HG02884 (cell line): Measurements from ENCODE around the gene PCMT1.
"Not testable (repeated sequence)": the region's sequence is repeated elsewhere in the genome, so short reads cannot be mapped to it uniquely, and the experiment has no call there.

Experiments used
- ATAC-seq: cut with Tn5 transposase; IDR thresholded peaks from one replicate; pipeline ENCODE4 v1.9.1; 2021; ENCODE audit warnings: mild to moderate bottlenecking, moderate library complexity; ENCODE audit not compliant: unreplicated experiment

Gene PCMT1

DNA sequence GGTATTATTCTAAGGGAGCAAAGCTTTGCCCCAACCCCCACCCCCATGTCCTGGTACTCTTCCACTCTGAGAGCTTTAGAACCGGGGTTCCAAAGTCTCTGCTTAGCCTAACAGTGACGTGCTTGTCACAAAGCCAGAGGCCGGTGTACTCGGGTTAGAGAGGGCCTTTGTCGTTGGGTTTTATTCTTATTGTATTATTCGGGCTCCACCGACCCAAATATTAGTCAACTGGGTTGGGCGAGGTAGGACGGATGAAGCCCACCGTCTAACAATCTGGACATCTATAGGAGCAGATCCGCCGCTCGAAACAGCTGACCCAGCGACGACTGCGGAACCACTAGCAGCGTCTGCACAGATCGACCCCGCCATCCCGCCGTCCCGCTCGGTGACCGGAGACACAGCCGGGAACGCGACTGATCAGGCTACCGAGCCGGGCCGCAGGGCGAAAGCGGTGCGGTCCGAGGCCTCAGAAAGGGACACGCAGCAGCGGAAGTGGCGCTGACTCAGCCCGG is 403 bp upstream of the PCMT1 start:
- ATAC-seq = not testable (repeated sequence)

DNA sequence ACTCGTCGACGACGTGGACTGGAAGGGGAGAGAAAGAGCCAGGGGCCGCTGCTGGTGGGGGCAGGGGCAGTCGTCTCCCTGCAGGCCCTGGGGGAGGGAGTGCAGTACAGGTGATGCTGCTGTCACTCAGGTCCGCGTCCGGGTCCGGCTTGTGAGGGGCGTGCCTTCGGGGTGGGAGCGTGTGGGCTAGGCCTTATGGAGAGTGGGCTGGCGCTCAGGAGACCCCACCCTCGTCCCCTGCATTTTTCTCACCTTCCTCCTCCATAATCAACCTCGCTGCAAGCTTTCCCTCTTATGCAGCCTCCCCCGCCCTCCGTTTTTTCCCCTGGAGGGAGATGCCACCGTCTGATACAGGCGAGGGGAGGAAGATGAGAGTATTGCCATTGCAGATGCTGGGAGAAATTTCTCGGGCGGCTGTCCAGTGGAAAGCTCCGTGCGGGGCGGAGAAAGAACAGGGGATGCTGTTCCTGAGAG is 632 bp downstream of the PCMT1 start:
- peak; percentile 29 for ATAC-seq

DNA sequence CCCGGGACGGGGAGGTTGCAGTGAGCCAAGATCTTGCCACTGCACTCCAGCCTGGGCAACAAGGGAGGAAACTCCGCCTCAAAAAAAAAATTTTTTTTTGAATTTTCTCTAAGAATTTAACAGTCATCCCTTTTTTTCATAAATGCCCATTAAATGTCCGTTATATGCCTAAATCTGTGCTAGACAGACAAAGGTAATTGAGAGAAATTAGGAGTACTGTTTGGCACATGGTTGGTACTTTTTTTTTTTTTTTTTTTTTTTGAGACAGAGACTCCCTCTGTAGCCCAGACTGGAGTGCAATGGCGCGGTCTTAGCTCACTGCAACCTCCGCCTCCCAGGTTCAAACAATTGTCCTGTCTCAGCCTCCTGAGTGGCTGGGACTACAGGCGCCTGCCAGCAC is 1.7 kb downstream of the PCMT1 start:
- ATAC-seq = no peak

DNA sequence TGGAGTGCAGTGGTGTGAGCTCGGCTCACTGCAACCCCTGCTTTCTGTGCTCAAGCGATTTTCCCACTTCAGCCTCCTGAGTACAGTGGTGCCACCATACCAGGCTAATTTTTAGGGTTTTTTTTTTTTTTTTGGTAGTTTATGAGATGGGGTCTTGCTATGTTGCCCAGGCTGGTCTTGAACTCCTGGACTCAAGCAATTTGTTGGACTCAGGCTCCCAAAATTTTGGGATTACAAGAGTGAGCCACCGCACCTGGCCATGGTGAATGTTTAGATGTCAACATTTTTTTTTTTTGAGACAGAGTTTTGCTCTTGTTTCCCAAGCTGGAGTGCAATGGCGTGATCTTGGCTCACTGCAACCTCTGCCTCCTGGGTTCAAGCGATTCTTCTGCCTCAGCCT is 2.4 kb downstream of the PCMT1 start:
- ATAC-seq = not testable (repeated sequence)

DNA sequence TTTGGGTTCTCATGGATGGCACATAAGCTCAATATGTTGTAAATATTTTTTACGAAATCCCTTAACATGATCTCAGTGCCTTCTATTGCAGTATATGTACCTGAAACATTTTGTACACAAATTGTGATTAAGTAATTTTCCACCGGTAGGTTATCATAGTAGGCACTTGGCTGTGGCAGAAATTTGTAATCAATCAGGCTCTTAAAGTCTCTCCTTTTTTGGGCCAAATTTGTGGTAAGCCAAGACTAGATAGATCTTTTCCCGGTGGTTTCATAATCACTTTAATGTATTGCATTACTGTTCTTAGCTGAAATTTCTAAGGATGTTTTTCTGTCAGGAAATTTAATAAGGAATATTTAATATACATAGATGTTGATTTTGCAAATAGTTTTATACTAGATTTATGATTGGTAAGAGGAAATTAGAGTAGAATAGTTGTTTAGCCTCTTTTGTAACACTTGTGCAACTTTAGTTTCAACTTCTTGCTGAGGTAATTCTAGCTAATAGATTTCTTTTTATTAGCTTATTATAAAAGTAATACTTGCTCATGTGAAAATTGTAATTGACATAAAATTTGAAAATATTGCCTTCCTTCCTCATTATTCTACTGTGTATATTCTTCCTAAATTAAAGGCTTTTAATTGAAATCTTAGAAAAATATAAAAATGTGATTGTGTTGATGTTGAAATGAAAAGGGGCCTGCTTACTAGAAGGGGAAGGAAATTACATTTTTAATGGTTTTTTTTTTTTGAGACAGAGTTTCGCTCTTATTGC is 3.2 kb downstream of the PCMT1 start:
- ATAC-seq = no peak

DNA sequence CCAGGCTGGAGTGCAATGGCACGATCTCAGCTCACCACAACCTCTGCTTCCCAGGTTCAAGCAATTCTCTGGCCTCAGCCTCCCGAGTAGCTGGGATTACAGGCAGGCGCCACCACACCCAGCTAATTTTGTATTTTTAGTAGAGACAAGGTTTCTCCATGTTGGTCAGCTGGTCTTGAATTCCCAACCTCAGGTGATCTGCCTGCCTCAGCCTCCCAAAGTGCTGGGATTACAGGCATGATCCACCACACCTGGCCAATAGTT is 3.8 kb downstream of the PCMT1 start:
- ATAC-seq = not testable (repeated sequence)

DNA sequence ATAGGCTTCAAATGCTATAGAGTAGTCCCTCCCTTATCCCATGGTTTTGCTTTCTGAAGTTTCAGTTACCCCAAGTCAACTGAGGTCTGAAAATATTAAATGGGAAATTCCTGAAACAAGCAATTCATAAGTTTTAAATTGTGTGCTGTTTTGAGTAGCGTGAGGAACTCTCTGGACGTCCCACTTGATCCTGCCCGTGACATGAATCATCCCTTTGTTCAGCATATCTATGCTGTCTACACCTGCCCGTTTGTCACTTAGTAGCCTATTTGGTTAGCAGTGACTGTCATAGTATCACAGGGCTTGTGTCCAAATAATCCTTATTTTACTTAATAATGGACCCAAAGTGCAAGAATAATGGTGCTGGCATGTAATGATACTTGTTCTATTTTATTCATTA is 5.0 kb downstream of the PCMT1 start:
- no peak for ATAC-seq

DNA sequence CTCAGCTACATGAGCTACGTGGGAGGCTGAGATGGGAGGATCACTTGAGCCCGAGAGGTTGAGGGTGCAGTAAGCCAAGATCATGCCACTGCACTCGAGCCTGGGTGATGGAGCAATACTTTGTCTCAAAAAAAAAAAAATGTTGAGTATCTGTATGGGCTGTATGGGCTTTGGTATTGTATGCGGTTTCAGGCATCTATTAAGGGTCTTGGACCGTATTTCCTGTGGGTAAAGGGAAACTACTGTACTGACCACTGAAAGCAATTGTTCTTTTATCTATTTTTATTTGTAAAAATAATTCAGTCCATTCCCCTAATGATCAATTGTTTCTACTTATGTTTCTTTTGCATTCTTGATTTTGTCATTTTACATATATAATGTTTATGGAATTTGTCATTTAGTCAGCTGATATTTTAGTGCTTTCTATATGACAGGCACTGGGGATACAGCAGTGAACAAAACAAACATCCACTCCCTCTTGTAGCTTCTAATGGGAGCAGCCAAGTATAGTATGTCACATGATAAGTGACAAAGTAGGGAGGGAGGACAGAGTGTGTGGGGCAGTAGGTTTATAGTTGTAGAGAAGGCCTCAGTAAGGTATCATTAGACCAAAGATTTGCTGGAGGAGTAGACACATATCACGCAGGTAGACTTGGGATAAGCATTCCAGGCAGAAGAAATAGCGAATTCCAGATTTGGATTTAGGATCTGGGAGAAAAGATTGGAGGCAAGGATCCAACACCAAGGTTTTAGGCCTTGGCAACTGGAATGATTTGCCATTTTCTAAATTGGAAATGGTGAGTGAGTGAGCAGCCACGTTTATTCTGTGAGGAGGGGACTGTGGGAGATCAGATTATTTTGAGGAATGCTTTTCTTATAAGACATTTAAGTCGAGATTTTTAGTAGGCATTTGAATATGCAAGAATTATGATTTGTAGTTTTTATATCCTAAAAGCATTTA is 6.0 kb downstream of the PCMT1 start:
- peak; percentile 72 for ATAC-seq

DNA sequence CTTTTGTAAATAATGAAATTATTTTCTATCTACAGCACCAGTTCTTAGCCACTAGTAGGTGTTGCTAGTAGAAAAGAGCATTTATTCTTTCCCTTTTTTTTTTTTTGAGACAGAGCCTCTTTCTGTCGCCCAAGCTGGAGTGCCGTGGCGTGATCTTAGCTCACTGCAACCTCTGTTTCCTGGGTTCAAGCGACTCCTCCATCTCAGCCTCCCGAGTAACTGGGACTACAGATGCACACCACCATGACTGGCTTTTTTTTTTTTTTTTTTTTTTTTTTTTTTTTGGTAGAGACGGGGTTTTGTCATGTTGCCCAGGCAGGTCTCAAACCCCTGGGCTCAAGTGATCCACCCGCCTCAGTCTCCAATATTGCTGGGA is 6.7 kb downstream of the PCMT1 start:
- no peak for ATAC-seq

DNA sequence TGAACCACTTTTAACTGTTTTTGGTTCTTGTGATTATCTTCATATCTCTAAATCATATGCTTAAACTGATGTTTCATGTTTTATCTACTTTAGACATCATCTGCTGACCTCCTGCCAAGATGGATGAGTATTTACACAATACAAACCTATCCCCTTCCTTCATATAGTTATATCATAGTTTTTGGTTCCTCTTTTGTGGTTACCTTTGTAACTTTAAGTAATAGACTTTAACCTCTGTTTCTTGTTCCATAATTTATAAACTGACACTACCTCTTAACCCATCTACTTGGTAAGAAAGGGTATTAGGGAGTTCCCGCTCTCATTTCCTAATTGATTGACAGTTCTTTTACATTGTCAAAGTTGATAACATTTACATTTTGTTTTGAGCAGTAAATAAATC is 11.9 kb downstream of the PCMT1 start:
- ATAC-seq = peak; percentile 98

DNA sequence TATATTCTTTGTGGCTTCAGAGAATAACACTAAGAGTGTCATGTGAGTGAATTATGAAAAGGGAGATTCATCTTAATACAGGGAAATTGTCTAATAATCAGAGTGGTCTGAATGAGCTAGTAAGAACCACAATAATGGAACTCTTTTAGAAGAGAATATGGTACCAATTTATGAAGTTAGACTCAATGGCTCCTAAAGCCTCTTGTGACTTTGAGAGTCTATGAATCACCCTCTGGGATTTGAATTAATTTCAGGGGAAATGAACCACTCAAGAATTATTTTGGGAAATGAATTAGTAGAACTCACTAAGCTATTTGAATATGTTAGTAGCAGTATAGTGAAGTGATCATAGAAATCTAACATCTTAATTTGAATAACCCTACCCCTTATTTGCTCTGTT is 14.3 kb downstream of the PCMT1 start:
- no peak for ATAC-seq

DNA sequence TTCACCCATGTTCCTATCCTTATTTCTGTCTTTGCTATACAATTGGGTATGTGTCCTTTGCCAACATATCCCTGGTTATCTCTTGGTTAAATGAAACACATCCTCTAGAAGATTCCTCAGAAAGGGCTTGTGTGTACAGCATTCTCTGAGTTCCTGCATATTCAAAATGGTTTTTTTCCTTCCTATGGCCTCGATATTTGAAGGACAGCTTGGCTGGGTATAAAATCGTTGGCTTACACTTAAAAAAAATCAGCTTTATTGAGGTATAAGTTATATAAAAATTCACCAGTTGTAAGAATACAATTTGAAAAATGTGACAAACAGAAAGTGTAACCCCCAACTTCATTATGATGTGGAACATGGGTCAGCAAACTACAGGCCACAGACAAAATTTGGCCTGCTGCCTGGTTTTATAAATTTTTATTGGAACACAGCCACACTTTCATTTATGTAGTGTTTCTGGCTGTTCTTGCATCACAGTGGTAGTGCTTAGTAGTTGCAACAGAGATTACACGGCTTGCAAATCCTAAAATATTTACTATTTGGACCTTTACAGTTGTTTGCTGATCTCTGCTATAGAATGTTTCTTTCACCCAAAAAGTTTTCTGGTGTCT is 16.7 kb downstream of the PCMT1 start:
- ATAC-seq = no peak

DNA sequence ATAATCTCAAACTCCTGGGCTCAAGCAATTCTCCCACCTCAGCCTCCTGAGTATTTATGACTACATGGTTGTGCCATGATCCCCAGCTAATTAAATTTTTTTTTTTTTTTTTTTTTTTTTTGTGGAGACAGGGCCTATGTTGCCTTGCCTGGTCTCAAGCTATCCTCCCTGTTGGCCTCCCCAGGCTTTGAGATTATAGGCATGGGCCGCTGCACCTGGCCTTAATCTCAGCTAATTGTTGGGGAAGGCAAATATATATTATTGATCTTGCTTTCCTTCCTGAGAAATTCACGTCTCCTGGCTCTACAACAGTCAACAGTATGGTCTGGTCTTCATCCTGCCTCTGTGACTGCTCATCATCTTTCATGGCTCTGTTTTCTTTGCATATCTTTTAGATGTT is 20.1 kb downstream of the PCMT1 start:
- no peak for ATAC-seq

DNA sequence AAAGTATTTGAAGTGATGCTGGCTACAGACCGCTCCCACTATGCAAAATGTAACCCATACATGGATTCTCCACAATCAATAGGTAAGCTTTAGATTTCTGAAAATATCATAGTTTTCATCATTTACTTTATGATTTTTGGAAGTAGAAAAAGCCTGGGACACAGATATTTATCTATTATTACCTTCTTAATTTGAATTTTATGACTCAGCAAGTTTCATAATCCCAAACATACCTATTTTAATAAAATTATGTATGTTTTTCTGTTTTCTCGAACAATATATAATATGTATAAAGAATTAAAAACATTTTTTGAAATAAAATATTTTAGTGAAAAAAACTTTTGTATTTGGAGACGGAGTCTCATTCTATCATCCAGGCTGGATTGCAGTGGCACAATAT is 21.6 kb downstream of the PCMT1 start:
- no peak for ATAC-seq

DNA sequence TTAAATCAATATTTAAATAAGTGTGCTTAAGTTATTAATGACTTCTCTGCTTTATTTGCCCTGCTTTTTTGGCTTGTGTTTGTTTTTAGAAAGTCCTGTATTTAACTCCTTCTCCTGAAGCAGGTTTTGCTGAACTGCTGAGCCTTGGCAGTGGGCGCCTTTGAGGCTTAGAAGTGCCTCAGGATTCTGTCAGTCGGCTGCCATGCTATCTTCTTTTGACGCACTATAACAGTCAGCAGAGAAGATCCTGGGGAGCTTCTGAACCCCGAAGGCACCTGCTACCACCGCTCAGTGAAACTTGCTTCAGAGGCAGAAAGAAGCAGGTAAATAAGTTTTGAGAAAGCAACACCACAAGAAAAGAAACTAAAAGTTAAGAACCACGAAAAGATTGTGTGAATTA is 22.4 kb downstream of the PCMT1 start:
- no peak for ATAC-seq

DNA sequence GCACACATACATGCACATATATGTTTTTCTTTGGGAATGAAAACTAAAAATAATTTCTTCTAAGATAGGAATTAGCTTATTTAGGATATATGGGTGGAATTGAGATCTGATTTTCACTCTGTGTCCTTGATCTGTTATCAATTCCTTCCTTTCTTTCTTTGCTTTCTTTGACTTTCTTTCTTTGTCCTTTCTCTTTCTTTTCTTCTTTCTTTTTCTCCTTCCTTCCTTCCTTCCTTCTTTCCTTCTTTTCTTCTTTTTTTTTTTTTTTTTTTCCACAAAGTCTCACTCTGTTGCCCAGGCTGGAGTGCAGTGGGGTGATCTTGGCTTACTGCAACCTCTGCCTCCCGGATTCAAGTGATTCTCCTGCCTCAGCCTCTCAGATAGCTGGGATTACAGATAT is 28.1 kb downstream of the PCMT1 start:
- no peak for ATAC-seq

DNA sequence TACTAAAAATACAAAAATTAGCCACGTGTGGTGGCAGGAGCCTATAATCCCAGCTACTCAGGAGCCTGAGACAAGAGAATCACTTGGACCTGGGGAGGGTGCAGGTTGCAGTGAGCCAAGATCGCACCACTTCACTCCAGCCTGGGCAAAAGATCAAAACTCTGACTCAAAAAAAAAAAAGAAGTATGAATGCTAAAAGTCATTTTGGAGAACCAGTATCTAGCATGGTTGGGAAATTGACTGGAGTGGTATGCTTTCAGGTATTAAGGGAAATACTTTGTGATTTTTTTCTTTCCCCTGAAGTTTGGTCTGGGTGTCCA is 30.1 kb downstream of the PCMT1 start:
- ATAC-seq = no peak

DNA sequence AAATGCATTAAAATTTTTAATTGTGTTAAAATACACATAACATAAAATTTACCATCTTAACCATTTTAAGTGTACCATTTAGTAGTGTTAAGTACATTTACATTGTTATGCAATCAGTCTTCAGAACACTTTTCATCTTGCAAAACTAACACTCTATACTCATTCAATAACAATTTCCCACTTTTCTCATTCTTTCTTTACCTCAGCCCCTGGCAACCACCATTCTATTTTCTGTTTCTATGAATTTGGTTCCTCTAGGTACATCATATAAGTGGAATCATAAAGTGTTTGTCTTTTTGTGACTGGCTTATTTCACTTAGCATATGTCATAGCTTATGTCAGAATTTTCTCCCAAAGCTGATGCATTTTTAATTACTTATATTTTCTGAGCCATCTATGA is 32.2 kb downstream of the PCMT1 start:
- no peak for ATAC-seq

DNA sequence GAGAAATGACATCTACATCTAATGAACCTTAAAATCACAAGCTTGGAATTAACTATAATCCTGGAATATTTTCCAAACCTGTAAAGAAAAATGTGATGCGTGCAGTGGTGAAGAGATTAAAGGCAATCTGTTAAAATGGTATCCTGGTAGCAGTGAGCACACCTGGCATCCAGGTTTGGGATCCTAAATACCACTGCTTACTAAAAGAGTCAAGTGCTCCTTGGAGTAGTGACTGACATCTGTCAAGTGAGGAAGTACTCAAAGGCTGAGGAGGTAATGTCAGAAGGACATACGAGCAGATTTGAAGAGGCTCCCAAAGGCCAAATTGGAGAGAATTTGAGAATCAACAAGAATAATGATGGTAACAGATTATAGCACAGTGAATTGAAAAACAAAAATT is 32.8 kb downstream of the PCMT1 start:
- ATAC-seq = no peak

DNA sequence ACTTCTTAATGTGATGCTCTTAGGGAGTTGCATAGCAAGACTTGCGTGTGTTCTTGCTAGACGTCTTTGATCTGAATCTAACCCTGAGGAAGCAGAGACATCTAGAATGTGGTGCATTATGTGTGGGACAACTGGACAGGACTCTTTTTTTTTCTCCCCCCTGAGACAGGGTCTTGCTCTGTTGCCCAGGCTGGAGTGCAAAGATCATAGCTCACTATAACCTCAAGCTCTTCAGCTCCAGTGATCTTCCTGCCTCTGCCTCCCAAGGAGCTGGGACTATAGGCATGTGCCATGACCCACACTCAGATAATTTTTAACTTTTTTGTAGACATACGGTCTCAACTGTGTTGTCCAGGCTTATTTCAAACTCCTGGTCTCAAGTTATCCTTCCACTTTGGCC is 34.0 kb downstream of the PCMT1 start:
- no peak for ATAC-seq

DNA sequence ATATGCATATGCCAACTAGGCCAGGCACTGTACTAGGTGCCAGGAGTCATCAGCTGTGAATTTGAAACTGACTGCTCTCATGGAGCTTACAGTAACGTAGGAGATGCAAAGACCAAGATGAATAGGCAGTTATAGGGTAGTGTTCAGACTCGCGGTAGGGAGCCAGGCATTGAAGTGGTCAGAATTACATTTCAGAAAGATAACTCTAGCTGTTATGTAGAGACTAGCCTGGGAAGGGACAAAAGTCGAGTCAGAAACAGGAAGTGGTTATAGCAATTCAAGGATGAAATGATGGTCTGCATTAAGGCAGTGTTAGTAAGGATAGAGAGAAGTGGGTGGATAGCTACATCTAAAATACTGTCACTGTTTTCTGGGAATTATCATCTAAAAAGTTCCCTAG is 56.6 kb downstream of the PCMT1 start:
- ATAC-seq = no peak

DNA sequence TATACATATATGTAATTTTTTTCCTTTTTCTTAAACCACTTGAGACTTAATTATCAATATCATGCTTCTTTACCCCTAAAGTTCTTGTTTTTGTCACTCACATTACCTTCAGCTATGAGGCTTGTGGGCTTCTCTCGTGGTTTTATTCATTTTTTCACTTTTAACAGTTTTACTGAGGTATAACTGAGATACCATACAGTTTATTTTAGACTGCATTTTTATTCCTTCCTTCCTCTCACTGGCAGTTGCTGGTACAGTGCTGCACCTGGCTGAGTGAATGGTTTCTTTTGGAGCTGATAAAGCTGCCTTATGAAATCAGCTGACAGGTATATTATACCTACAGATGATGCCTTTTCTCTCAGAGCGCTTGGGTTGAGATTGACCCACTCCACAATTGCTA is 60.3 kb downstream of the PCMT1 start:
- no peak for ATAC-seq
